HEK293 (cell line): Measurements from ENCODE around the gene THRAP3.

Experiments used
- CTCF ChIA-PET: fragments of 350-600 bp; formaldehyde crosslinking; extraction: SDS; loops from one replicate; lab custom pipeline; 2021; ENCODE audit warnings: antibody characterized with exemption; lab: Yijun Ruan, JAX
- POLR2A ChIA-PET: fragments of 300-600 bp; formaldehyde crosslinking; extraction: SDS; loops from one replicate; lab custom pipeline; 2020; ENCODE audit warnings: antibody characterized with exemption, inconsistent platforms; lab: Yijun Ruan, JAX
- H3K27ac ChIP-seq: fragments of 200-500 bp; sonication (Bioruptor generic); 2 replicates; pipeline ENCODE4 v1.5.1; 2014; ENCODE audit warnings: low read depth, low read length, control low read depth, inconsistent platforms; ENCODE audit errors: extremely low read depth
- H3K36me3 ChIP-seq, 2 experiments: fragments of 200-500 bp in 1 of 2; sonication (Bioruptor generic) in 1 of 2; 1 replicate in 1 of 2; 2 replicates in 1 of 2; pipeline ENCODE4 v1.5.1; 2014 to 2017; ENCODE audit warnings: inconsistent platforms in 2 of 2, low read length in 2 of 2; ENCODE audit not compliant: control insufficient read depth in 2 of 2, insufficient read depth in 1 of 2
- H3K4me1 ChIP-seq: fragments of 200-500 bp; sonication (Bioruptor generic); 2 replicates; pipeline ENCODE4 v1.5.1; 2014; ENCODE audit warnings: mild to moderate bottlenecking, low read length, inconsistent platforms; ENCODE audit not compliant: control insufficient read depth, insufficient read depth
- H3K4me3 ChIP-seq: 2 replicates; pipeline ENCODE4 v1.5.1; 2011; ENCODE audit warnings: low read depth, mild to moderate bottlenecking, control low read depth, low read length, moderate library complexity
- H3K9me3 ChIP-seq: fragments of 200-500 bp; sonication (Bioruptor generic); 2 replicates; pipeline ENCODE4 v1.5.1; 2014; ENCODE audit warnings: low read depth, low read length, inconsistent platforms; ENCODE audit not compliant: control insufficient read depth, insufficient read depth
- EGR2 ChIP-seq: fragments of 450-650 bp; formaldehyde crosslinking; IDR thresholded peaks from 2 replicates; pipeline ENCODE4 v1.5.1; 2016; ENCODE audit warnings: low read depth, missing biosample characterization, missing genetic modification characterization
- SP2 ChIP-seq: fragments of 450-650 bp; formaldehyde crosslinking; IDR thresholded peaks from 2 replicates; pipeline ENCODE4 v1.5.1; 2016; ENCODE audit warnings: missing biosample characterization, missing genetic modification characterization
- WT1 ChIP-seq: fragments of 450-650 bp; formaldehyde crosslinking; IDR thresholded peaks from 2 replicates; pipeline ENCODE4 v1.5.1; 2016; ENCODE audit warnings: missing biosample characterization, missing genetic modification characterization
- ZBTB17 ChIP-seq: fragments of 450-650 bp; formaldehyde crosslinking; IDR thresholded peaks from 2 replicates; pipeline ENCODE4 v1.5.1; 2016; ENCODE audit warnings: missing biosample characterization, missing genetic modification characterization
- ZFHX2 ChIP-seq: fragments of 450-650 bp; formaldehyde crosslinking; conservative IDR thresholded peaks from 2 replicates; pipeline ENCODE4 v1.5.1; 2016; ENCODE audit warnings: missing biosample characterization, missing genetic modification characterization
- ZIC2 ChIP-seq: fragments of 450-650 bp; formaldehyde crosslinking; IDR thresholded peaks from 2 replicates; pipeline ENCODE4 v1.5.1; 2016; ENCODE audit warnings: missing biosample characterization, missing genetic modification characterization
- ZNF394 ChIP-seq: fragments of 450-650 bp; formaldehyde crosslinking; IDR thresholded peaks from 2 replicates; pipeline ENCODE4 v1.5.1; 2016; ENCODE audit warnings: missing biosample characterization, missing genetic modification characterization, mild to moderate bottlenecking, moderate library complexity, borderline replicate concordance
- ZNF558 ChIP-seq: fragments of 450-650 bp; formaldehyde crosslinking; IDR thresholded peaks from 2 replicates; pipeline ENCODE4 v1.5.1; 2016; ENCODE audit warnings: missing biosample characterization, missing genetic modification characterization
- ZNF660 ChIP-seq: fragments of 450-650 bp; IDR thresholded peaks from 2 replicates; pipeline ENCODE4 v1.5.1; 2018; ENCODE audit warnings: missing biosample characterization, mild to moderate bottlenecking, missing genetic modification characterization
- ZNF677 ChIP-seq: fragments of 450-650 bp; IDR thresholded peaks from 2 replicates; pipeline ENCODE4 v1.5.0; 2018; ENCODE audit warnings: missing biosample characterization, mild to moderate bottlenecking, missing genetic modification characterization, moderate library complexity
- ZNF792 ChIP-seq: fragments of 450-650 bp; formaldehyde crosslinking; IDR thresholded peaks from 2 replicates; pipeline ENCODE4 v1.5.1; 2016; ENCODE audit warnings: missing biosample characterization, missing genetic modification characterization
- ZNF843 ChIP-seq: fragments of 450-650 bp; formaldehyde crosslinking; IDR thresholded peaks from 2 replicates; pipeline ENCODE4 v1.5.1; 2016; ENCODE audit warnings: missing biosample characterization, missing genetic modification characterization
- ZXDB ChIP-seq: fragments of 450-650 bp; formaldehyde crosslinking; IDR thresholded peaks from 2 replicates; pipeline ENCODE4 v1.5.1; 2016; ENCODE audit warnings: missing biosample characterization, missing genetic modification characterization
- TF ChIP-seq, protein P1 (sequence below): fragments of 450-650 bp; formaldehyde crosslinking; IDR thresholded peaks from 2 replicates; pipeline ENCODE4 v1.5.1; 2016; ENCODE audit warnings: missing biosample characterization, missing genetic modification characterization
- TF ChIP-seq, protein P2 (sequence below): fragments of 450-650 bp; formaldehyde crosslinking; IDR thresholded peaks from 2 replicates; pipeline ENCODE4 v1.5.1; 2016; ENCODE audit warnings: missing biosample characterization, missing genetic modification characterization
- TF ChIP-seq, protein P3 (sequence below): fragments of 450-650 bp; formaldehyde crosslinking; IDR thresholded peaks from 2 replicates; pipeline ENCODE4 v1.5.1; 2017; ENCODE audit warnings: missing biosample characterization, missing genetic modification characterization
- TF ChIP-seq, protein P4 (sequence below): fragments of 450-650 bp; formaldehyde crosslinking; IDR thresholded peaks from 2 replicates; pipeline ENCODE4 v1.5.1; 2016; ENCODE audit warnings: missing biosample characterization, missing genetic modification characterization

Gene THRAP3

DNA sequence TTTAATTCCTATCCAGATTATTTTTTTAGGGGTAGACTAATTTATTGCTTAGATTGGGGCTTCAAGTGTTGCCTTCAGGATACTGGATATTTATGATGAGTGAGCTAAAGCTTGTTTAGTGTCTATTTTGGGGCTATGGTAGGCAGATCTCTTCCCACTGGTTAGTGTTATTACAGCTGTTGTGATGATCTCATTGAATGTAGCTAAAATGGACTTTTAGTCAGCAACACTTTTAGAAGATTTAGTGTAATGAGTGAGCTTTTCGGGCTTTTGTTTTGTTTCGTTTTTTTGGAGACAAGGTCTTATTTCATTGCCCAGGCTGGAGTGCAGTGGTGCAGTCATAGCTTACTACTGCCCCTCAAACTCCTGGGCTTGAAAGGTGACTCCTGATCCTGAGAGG, 14.2 kb downstream of the THRAP3 start (continued):
- TF ChIP-seq, protein P1, sequence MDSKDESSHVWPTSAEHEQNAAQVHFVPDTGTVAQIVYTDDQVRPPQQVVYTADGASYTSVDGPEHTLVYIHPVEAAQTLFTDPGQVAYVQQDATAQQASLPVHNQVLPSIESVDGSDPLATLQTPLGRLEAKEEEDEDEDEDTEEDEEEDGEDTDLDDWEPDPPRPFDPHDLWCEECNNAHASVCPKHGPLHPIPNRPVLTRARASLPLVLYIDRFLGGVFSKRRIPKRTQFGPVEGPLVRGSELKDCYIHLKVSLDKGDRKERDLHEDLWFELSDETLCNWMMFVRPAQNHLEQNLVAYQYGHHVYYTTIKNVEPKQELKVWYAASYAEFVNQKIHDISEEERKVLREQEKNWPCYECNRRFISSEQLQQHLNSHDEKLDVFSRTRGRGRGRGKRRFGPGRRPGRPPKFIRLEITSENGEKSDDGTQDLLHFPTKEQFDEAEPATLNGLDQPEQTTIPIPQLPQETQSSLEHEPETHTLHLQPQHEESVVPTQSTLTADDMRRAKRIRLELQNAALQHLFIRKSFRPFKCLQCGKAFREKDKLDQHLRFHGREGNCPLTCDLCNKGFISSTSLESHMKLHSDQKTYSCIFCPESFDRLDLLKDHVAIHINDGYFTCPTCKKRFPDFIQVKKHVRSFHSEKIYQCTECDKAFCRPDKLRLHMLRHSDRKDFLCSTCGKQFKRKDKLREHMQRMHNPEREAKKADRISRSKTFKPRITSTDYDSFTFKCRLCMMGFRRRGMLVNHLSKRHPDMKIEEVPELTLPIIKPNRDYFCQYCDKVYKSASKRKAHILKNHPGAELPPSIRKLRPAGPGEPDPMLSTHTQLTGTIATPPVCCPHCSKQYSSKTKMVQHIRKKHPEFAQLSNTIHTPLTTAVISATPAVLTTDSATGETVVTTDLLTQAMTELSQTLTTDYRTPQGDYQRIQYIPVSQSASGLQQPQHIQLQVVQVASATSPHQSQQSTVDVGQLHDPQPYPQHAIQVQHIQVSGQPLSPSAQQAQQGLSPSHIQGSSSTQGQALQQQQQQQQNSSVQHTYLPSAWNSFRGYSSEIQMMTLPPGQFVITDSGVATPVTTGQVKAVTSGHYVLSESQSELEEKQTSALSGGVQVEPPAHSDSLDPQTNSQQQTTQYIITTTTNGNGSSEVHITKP = peak; percentile 60
- TF ChIP-seq, protein P2, sequence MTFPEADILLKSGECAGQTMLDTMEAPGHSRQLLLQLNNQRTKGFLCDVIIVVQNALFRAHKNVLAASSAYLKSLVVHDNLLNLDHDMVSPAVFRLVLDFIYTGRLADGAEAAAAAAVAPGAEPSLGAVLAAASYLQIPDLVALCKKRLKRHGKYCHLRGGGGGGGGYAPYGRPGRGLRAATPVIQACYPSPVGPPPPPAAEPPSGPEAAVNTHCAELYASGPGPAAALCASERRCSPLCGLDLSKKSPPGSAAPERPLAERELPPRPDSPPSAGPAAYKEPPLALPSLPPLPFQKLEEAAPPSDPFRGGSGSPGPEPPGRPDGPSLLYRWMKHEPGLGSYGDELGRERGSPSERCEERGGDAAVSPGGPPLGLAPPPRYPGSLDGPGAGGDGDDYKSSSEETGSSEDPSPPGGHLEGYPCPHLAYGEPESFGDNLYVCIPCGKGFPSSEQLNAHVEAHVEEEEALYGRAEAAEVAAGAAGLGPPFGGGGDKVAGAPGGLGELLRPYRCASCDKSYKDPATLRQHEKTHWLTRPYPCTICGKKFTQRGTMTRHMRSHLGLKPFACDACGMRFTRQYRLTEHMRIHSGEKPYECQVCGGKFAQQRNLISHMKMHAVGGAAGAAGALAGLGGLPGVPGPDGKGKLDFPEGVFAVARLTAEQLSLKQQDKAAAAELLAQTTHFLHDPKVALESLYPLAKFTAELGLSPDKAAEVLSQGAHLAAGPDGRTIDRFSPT = peak; percentile 41; the same call in 1 of the 2 replicates
- TF ChIP-seq ZNF843 (tag by site-specific recombination) = peak; percentile 47; the same call in 1 of the 2 replicates
- peak; percentile 57 for TF ChIP-seq ZNF558 (tag by site-specific recombination)
- peak; percentile 46; the same call in 1 of the 2 replicates for TF ChIP-seq EGR2 (tag by site-specific recombination)
- peak; percentile 34; the same call in 1 of the 2 replicates for TF ChIP-seq ZNF394 (tag by site-specific recombination)
- TF ChIP-seq, protein P3, sequence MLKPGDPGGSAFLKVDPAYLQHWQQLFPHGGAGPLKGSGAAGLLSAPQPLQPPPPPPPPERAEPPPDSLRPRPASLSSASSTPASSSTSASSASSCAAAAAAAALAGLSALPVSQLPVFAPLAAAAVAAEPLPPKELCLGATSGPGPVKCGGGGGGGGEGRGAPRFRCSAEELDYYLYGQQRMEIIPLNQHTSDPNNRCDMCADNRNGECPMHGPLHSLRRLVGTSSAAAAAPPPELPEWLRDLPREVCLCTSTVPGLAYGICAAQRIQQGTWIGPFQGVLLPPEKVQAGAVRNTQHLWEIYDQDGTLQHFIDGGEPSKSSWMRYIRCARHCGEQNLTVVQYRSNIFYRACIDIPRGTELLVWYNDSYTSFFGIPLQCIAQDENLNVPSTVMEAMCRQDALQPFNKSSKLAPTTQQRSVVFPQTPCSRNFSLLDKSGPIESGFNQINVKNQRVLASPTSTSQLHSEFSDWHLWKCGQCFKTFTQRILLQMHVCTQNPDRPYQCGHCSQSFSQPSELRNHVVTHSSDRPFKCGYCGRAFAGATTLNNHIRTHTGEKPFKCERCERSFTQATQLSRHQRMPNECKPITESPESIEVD (tag by site-specific recombination) = peak; percentile 98
- TF ChIP-seq ZNF660 (tag by site-specific recombination) = 0 out of 2 replicates have a peak, but pooled peaks have one; percentile 41
- TF ChIP-seq, protein P4, sequence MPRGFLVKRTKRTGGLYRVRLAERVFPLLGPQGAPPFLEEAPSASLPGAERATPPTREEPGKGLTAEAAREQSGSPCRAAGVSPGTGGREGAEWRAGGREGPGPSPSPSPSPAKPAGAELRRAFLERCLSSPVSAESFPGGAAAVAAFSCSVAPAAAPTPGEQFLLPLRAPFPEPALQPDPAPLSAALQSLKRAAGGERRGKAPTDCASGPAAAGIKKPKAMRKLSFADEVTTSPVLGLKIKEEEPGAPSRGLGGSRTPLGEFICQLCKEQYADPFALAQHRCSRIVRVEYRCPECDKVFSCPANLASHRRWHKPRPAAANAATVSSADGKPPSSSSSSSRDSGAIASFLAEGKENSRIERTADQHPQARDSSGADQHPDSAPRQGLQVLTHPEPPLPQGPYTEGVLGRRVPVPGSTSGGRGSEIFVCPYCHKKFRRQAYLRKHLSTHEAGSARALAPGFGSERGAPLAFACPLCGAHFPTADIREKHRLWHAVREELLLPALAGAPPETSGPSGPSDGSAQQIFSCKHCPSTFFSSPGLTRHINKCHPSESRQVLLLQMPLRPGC (tag by site-specific recombination) = peak; percentile 74
- 0 out of 2 replicates have a peak, but pooled peaks have one; percentile 49 for TF ChIP-seq WT1 (tag by site-specific recombination)
- 0 out of 2 replicates have a peak, but pooled peaks have one; percentile 9 for TF ChIP-seq SP2 (tag by site-specific recombination)

DNA sequence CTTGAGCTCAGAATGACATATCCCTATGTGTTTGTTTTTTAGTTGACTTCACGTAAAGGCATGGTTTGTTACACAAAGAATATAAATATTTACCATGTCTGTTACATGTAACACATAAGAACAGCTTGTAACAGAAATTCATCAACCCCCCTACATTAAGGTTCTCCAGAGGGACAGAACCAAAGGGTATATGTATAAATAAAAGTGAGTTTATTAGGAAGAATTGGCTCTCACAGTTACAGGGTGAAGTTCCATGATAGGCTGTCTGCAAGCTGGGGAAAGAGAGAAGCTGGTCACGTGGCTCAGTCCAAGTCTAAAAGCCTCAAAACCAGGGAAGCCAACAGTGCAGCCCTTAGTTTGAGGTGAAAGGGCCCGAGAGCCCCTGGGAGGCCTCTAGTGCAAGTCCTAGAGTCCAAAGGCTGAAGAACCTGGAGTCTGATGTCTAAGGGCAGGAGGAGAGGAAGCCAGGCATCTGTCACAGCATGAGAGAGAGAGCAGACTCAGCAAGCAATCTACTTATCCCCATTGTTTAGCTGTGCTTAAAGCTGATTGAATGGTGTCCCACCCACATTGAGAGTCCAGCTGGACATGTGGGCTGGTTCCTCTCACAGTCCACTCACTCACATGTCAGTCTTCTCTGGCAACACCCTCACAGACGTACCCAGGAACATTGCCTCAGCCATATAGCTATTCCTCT, 15.8 kb downstream of the THRAP3 start:
- peak; percentile 55 for TF ChIP-seq ZBTB17 (tag by site-specific recombination)
- TF ChIP-seq ZIC2 (tag by site-specific recombination) = peak; percentile 86
- peak; percentile 85 for TF ChIP-seq EGR2 (tag by site-specific recombination)
- peak; percentile 67 for TF ChIP-seq ZFHX2 (tag by site-specific recombination)
- TF ChIP-seq ZXDB = no peak
- TF ChIP-seq ZNF792 = no peak
- peak; percentile 44; the same call in 1 of the 2 replicates for TF ChIP-seq ZNF677 (tag by site-specific recombination)
- TF ChIP-seq, all 188 proteins: peak for 5
- H3K9me3 ChIP-seq = no peaks in the 10 kb centered on the region
- ChIA-PET CTCF (interaction anchor here (0.6 to 1.2 kb wide), 5 partner anchors 13 to 66 kb away, joined by 3 to 5 read pairs (median 3); partner anchors contain the start of genes SH3D21 and THRAP3), POLR2A (interaction anchor here (0.6 kb wide), 1 partner anchor 26 kb away, joined by 4 read pairs; no protein-coding TSS in a partner anchor)
- no peak overlapping the region for H3K4me3 ChIP-seq
- H3K27ac ChIP-seq = no peak overlapping the region; the same call in 1 of the 2 replicates
- H3K36me3 ChIP-seq = peaks cover 27 to 31% of the 10 kb centered on the region in 2 experiments
- H3K4me1 ChIP-seq = peaks cover 6% of the 10 kb centered on the region; the same call in 1 of the 2 replicates
